ENCODE data around the gene GOLGA6L22.
"Not testable (repeated sequence)": the region's sequence is repeated elsewhere in the genome, so short reads cannot be mapped to it uniquely, and the experiment has no call there.

GOLGA6L22 gene

GRCh38 chr15:22458603-22459002 is at the start of gene GOLGA6L22:
Gene GOLGA6L22 (plus strand): TSS chr15:22458903. CDS start chr15:22458994, 91 bp downstream.
- DNase-seq = not testable (repeated sequence)

- not testable (repeated sequence) for DNase-seq
Measured at GRCh38 chr15:22417288-22417687, 41.4 kb upstream of the GOLGA6L22 start.

DNA sequence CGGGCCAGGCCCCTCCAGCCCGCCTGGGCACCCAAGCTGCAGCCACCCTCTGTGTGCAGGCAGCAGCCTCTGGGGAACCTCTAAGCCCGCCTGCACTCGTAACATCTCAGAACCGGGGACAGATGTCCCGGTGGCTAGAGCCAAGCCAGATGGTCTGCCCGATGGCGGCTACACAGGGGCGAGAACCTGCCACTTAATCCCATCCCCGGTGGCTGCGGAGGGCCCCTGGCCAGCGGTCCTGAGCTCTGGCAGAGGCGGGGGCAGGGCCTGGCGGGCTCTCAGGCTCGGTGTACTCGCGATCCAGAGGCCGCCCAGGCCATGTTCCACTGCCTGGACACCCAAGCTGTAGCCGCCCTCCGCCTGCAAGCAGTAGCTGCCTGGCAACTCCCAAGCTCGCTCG is 40.9 kb upstream of the GOLGA6L22 start:
- not testable (repeated sequence) for DNase-seq

GRCh38 chr15:22418212-22418611 is 40.5 kb upstream of the GOLGA6L22 start:
- not testable (repeated sequence) for DNase-seq

DNA sequence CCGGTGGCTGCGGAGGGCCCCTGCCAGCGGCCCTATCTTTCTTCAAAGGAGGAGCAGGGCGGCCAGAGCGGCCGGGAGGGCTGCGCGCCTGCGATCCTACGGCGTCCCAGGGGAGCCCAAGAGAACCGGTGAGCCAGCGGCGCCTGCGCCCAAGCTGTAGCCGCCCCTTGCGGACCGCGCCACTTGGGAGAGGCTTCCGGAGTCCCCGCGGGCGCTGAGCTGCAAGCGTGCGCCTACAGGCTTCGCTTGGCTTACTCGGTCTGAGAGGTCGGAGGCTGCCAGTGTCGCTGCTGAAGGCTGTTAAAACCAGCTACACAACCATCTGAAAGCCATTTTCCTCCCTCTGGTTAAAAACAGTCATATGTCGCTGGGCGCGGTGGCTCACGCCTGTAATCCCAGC is 40.0 kb upstream of the GOLGA6L22 start:
- DNase-seq = not testable (repeated sequence)

- DNase-seq = not testable (repeated sequence)
Measured at GRCh38 chr15:22420340-22420739, 38.4 kb upstream of the GOLGA6L22 start.

GRCh38 chr15:22429426-22429825 is 29.3 kb upstream of the GOLGA6L22 start:
- not testable (repeated sequence) for DNase-seq

- not testable (repeated sequence) for DNase-seq
Measured at GRCh38 chr15:22431687-22432086, 27.0 kb upstream of the GOLGA6L22 start.

GRCh38 chr15:22494490-22495113 is 35.9 kb downstream of the GOLGA6L22 start:
- DNase-seq = peak; percentile 21

- not testable (repeated sequence) for DNase-seq
Measured at GRCh38 chr15:22497200-22497599, 38.5 kb downstream of the GOLGA6L22 start.

DNA sequence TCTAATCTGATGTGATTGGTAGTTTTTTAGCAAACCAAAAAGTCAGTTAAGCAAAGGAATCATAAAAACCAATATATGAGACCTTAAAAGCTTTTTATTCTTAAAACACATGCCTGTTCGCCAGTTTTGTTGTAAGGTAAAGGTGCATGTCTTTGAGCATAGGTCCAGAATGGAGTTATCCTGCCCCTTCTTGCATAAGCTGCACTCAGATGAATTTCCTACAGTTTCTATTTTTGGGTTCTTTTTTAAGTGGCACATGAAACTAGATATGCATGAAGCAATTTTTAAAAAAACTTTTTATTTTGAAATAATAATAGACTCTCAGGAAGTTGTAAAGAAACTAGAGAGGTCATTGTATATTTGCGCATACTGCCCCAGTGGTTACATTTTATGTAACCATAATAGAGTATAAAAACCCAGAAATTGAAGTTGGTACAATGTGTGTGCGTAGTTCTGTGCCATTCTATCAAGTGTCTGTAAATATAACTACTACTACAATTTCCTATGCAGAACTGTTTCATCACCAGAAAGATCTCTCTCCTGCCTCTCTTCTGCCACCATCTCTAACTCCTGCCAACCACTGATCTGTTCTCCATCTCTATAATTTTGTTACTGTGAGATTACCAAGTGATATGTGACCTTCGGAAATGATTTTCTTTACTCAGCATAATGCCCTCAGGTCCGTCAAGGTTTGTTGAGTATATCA is 39.7 kb downstream of the GOLGA6L22 start:
- DNase-seq = not testable (repeated sequence)

GRCh38 chr15:22502272-22502671 is 43.6 kb downstream of the GOLGA6L22 start:
- DNase-seq = not testable (repeated sequence)

DNA sequence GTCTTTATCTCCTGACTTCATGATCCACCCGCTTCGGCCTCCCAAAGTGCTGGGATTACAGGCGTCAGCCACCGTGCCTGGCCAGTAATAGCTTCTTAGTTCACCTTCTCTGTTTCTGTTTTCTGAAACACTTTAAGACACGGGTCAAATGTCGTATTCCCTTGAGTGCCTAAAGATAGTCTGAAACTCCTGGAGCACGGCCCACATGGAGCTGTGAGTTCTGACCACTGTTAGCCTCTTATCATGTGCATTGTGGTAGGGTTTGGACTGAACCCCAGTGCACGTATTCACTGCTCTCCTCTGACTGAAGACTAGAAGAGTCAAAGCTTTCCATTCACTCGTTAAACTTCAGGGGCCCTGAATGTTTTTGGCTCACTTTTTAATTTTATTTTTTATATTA is 48.3 kb downstream of the GOLGA6L22 start:
- DNase-seq = not testable (repeated sequence)

DNA sequence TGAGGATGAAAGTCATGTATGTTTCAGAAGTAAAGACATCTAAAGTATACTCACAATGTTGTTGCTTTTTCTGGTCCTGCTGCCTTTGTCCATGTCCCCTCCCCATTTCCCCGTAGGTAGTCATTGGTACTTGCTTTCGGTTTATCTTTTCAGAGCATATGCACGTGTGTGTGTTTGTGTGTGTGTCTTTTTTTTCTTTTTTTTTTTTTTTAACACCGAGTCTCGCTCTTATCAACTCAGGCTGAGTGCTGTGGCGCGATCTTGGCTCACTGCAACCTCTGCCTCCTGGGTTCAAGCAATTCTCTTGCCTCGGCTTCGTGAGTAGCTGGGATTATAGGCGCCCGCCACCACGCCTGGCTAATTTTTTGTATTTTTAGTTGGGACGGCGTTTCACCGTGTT is 57.4 kb downstream of the GOLGA6L22 start:
- DNase-seq = not testable (repeated sequence)

Data from activated gamma-delta T cell treated with Interleukin-2 at 50 U/mL for 16 hours (primary cell).